ENCODE results near the gene CWC15.
"Not testable (repeated sequence)": the region's sequence is repeated elsewhere in the genome, so short reads cannot be mapped to it uniquely, and the experiment has no call there.

CWC15 gene

DNA sequence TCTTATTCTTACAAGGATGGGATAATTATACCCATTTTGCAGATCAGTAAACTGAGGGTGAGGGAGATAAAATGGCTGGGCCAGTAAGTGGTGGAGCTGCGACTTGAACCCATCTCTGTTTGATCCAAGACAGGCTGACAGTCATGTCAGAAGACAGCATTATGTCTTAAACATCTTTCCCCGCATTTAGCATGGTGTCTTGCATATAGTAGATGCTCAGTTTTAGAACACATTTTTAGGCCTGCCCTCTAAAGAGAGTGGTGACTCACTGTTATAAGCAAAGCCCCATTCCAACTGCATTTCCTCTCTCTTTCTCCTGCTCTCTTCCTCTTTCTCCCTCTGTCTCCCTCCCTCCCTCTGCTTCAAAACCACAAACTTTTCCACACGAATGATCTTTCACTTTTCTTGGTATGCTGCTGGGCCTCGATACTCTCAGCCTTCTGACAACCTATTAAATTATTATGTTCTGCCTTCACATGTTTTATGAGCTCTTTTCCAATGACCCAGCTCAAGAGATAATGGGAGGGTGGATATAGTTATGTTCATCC, 25.2 kb downstream of the CWC15 start:
- DNase-seq = no peak

GRCh38 chr11:94946812-94947211, 26.5 kb downstream of the CWC15 start:
- no peak for DNase-seq

DNA sequence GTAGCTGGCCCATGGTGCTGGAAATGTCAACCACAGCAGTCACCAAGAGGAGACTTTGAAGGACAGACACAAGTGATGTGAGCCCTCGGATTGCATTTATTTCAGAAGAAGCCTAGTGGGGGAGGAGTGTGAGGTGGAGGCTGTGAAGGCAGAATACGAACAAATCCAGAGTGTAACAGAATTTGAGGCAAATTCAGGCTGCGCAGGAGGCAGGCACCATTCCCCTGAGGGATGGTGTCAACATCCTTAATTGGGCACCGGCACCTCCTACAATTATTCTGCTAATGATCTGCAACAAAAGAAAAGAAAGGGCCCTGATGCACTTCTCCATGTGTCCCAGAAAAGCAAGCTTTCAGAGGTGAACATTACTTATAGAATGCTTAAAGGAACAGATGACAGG, 32.2 kb downstream of the CWC15 start:
- no peak for DNase-seq

DNA sequence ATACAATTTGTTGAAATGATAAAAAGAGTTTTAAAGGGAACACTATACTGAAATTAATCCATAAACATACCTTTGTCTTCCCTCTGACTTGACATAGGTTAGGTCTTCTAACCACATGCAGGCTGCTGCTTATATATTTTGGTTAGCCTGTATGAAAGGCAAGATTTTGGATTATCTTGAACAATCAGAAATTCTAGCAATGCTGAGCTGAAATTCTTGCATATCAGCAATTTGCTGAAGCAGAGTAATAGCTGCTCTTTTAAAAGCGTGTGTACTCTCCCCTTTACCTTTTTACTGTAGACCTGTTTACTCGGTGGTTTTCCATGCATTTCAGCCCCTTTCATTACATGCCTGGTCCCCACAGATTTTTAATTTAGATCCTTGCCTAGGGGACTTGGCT, 34.0 kb downstream of the CWC15 start:
- no peak for DNase-seq

DNA sequence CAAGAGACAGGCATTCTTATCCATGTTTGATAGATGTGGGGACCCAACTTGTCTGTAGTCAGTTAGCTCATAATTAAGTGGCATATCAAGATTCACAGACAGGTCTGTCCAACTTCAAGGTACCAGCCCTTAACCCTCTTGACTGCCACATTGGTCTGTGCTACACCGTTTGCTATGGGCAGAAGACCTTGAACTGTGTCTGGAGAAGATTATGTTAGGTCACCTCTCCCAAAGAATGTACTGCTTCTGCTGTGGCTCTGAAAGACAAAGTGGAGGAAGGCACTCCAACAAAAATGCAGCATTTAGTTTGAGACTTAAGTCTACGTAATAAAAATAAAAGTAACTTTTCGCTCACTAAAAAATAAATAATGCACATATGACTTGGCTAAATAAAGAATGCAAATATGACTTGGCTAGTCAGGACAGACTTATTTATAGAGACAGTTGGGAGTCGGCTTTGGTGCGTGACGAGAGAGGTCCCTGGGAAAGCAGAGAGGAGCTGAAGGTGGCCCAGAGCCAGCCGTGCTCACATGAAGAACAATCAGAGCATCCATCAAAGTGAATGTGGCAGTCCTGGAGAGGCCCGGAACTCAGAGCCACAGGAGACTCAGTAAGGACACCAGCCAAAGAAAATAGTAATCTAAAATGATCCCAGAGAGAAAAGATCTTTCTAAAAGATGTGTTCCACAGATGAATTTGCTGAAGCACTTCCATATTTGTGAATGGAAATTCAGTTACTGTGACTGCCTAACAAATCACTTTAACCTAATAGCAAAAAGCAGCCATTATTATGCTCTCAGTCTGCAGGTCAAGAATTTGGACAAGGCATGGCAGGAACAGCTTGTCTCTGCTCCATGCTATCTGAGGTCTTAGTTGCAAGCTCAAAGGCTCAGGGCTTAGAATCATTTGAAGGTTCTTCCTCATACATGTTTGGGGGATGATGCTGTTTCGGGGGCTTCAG, 35.0 kb downstream of the CWC15 start:
- no peak for DNase-seq

GRCh38 chr11:94934846-94935245, 38.5 kb downstream of the CWC15 start:
- DNase-seq = no peak

DNA sequence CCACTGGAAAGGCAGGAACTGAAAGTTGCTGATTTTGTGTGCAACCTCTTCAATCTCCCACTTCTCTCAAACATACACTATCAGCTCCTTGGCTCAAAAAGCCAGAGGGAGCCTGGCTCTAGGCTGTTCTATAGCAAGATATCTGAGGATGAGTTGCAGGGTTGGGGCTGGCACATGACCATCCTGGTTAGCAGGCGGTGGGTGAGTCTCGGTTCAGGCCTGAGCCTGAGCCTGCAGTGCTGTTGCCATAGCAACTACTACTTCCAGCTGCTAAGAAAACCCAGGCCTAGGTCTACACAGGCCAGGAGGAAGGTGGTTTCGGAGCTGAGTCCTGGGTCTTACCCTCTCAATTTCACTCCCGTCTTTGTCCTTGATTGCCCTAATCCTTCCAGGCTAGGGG, 39.0 kb downstream of the CWC15 start:
- no peak for DNase-seq

DNA sequence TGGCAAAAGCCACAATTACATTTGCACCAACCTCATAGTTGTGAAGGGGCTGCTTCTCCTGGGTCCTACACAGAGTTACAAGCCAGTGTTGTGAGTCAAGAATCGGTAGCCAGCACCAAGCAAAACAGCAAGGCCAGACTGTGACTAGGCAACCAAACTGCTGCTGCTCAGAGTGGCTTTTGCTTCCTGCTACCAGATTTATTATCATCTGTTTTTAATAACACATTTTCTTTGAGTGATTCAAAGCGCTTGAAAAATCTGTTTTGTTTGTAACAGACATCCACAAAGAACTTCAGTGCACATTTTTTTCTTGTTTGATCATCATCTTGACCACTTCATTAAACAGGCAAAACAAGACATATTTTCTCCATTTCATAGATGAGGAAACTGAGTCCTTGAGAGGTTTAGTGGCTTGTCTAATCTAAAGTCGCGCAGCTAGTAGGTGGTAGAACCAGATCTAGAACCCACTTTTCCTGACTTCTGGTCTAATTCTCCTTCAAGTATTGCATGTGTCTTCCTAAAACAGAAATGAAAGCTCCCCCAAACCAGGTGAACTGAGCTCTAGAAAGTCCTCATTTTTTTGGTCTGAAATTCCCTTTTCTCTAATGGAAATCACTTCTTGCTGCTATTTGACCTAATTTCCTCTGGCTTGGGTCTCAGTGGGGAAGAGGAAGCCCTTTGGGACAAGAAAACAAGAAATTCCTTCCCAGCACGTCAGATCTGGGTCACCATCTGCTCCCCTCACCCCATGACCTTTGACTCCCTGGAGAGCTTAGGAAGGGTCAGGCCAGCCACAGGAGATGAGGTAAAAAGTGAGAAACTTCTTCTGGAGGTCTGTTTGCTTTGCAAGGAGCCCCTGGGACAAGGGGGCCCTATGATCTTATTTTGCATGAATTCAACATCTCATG, 39.9 kb downstream of the CWC15 start:
- no peak for DNase-seq

DNA sequence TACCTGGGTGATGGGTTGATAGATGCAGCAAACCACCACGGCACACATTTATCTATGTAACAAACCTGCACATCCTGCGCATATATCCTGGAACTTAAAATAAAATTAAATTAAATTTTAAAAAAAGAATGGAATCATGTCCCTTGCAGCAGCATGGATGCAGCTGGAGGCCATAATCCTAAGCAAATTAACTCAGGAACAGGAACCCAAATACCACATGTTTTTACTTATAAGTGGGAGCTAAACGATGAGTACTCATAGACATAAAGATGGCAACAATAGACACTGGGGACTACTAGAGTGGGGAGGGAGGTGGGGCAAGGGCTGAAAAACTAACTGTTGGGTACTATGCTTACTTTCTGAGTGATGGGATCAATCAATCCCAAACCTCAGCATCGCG, 40.9 kb downstream of the CWC15 start:
- no peak for DNase-seq

- DNase-seq = not testable (repeated sequence)
Measured at GRCh38 chr11:94932072-94932471, 41.3 kb downstream of the CWC15 start.

GRCh38 chr11:94928117-94928990, 45.0 kb downstream of the CWC15 start:
- no peak for DNase-seq

DNA sequence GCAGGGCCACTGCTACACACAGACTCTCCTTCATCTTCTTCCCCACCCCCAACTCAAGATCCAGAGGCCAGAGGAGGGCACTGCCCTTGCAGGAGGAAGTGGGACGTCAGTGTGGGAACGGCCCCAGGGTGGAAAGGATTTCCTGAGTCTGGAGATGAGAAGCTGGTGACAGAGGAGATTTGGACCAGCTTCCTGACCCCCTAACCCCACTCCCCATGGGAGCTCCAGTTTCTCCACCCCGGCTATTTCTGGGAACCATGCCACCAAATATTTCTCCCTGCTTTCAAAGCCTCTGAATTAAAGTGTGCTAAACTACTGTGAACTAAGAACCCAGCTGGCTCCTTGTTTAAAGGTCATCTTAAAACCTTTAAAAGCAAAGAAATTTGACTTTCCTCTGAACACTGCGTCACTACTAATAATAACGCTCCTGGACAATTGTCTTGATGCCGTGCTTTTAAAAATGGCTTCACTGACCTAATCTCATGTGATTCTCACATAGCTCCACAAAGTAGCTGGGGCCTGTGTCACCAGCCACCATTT, 46.6 kb downstream of the CWC15 start:
- DNase-seq = no peak

GRCh38 chr11:94926271-94926625, 47.1 kb downstream of the CWC15 start:
- no peak for DNase-seq

DNA sequence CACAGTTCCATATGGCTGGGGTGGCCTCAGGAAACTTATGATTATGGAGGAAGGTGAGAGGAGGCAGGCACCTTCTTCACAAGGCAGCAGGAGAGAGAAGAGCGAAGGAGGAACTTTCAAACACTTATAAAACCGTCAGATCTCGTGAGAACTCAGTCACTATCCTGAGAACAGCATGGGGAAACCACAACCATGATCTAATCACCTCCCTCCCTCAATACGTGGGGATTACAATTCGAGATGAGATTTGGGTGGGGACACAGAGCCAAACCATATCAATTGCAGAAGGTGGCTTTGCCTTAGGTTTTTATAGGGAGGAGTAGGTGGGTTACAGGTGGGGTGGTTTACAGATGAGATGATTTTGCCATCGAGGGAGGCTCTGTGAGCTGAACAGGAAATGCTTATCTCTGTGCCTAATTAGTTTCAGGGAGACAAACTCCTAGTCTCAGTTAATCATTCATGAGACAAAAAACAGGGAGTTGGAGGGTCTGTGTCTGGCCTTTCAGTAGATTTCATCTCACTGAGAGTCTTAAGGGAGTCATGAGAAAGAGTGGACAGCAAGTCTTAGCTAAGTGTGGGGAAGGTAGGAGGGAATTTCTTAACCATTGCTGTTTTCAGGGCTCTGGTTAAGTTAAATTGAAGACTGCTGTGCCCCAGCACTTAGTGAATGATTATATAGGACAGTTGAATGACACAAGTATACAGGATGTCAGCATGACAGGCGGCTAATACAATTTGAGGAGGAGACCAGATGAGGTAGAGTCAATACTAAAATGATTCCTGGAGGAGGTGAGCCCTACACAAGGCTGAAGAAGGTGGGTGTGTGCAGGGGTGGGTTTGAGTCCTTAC, 47.7 kb downstream of the CWC15 start:
- no peak for DNase-seq

GRCh38 chr11:94924612-94925011, 48.7 kb downstream of the CWC15 start:
- no peak for DNase-seq

DNA sequence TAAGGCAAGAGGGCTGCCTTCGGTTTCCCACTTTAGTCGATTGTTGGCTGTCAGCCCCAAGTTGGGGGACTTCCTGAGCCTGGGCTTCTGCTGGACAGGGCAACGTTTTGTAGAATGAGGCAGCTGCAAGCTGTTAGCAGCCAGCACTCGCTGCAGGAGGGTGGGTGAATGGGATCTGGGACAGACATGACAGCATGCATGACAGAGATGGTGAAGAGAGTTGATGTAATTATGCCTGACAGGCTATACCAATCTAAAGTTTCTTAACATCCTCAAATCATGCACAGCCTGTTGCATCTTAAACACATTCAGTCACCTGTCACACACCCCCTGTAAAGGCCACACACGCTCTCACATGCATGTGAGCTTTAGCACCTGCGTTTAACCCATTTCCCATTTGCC, 49.2 kb downstream of the CWC15 start:
- no peak for DNase-seq

GRCh38 chr11:94923004-94923334, 50.4 kb downstream of the CWC15 start:
- DNase-seq = no peak

DNA sequence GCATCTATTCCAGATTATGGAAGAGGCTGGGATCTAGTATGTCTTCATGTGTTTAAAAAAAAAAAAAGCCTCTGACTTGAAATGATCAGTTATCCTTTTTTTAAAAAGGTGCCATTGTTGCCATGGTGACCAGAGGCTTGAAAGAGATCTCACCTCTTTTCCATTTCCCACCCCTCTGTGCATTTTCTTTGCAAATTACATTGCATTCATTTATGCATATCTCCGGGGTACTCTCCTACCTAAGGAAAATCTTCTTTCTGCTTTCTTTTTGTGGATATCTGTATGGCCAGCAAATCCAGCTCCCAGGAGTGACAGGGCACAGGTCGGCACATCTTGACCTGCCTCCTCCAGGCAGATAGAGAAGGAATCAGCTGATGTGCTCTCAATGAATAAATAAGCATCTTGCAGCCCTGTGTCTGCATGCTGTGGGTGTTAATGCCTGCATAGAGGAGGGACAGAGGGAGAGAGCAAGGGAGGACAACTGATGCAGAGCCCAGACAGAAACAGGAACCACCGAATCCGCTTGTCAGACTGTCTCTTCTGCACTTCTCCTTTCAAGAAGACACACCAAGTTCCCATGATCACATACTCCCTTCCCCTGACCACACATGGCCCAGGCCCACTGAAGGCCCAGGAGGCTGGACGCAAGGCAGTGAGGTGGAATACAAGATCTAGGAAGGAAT, 50.9 kb downstream of the CWC15 start:
- no peak for DNase-seq

GRCh38 chr11:94920311-94920710, 53.0 kb downstream of the CWC15 start:
- DNase-seq = no peak

GRCh38 chr11:94913718-94914394, 59.5 kb downstream of the CWC15 start:
- not testable (repeated sequence) for DNase-seq

Measured in NK-92 treated with Interleukin-12 subunit alpha and Interleukin-12 subunit beta, amount 100 ng/mL, for 24 hours (cell line).